ENCODE measurements around the gene SMIM5. TPM values are rescaled to one million over a fixed set of nuclear protein-coding genes. Genes with fewer than 3 reads are reported as not detected.

SMIM5 gene
- total RNA-seq, 2 experiments from 2014 or later: not detected

DNA sequence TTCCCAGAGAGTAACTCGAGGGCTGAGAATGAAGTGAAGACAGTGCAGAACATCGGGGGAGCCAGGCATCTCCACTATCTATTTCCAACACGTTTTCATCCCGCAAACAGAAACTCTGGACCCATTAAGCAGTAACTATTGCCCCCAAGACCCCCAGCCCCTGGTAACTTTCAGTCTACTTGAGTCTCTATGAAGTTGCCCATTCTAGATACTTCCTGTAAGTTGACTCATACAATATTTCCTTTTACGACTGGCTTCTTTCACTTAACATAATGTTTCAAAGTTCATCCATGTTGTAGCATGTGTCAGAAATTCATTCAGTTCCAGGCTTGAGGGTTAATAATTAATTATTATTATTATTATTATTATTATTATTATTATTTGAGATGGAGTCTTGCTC lies 26.1 kb upstream of the SMIM5 start:
- intact Hi-C loops (cut with micrococcal nuclease): no loop called here
- H3K27ac Mint-ChIP-seq: no peak overlapping the region
- ChIA-PET POLR2A (no interaction called here), CTCF (no interaction called here)
- H3K4me1 Mint-ChIP-seq (ENCODE audit: low read depth): peaks cover 5% of the 10 kb centered on the region
- H3K36me3 Mint-ChIP-seq: no peaks in the 10 kb centered on the region
- no peak overlapping the region for H3K4me3 Mint-ChIP-seq
- no peaks in the 10 kb centered on the region for H3K9me3 Mint-ChIP-seq
- no peak for DNase-seq
- no peaks in the 10 kb centered on the region for H3K27me3 Mint-ChIP-seq

DNA sequence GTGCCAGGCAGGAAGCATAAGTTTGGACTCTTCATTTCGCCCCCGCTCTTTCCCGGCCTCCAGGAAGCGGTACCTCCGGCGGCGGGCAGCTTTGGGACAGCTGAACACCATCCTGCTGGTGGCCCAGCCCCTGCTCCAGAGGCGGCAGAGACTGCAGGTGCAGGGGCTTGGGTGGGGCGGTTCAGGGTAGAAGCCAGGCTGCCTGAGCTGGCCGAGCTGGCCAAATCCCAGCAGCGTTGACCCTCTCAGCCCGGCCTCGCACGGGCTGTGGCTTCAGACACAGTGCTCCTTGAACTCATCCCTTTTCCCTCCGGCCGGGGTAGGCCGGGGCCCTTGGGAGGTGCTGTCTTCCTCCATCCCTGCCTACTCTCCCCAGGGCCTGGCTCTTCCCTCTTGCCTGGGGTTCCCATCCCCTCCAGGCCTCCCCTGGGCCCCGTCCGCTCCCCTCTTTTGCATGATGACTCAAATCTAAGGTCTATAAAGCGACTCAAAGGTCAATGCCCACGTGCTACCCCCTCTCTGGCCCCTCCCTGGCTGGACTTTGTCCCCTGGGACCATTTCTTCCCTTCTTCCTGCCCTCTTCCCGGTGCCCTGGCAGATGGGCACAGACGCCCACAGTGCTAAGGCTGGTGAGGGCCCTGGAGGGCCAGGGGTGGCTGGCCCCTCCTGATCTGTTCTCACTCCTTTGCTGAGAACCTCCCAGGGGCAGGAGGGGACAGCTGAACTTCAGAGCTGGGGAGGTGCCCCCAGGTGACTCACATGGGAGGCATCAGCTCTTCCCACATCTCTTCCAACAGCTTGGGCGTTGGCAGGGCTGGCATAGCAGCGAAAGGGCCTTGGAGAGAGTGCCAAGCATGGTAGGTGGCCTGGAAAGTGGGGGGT lies 22.9 kb upstream of the SMIM5 start:
- ChIA-PET POLR2A (no interaction called here), CTCF (interaction anchor here (1.0 to 2.2 kb wide), 5 partner anchors 9 to 137 kb away, joined by 3 to 13 read pairs (median 6); partner anchors contain the start of gene SMIM5)
- no peak overlapping the region for H3K27ac Mint-ChIP-seq
- H3K9me3 Mint-ChIP-seq: no peaks in the 10 kb centered on the region
- intact Hi-C loops (cut with micrococcal nuclease): no loop called here
- no peaks in the 10 kb centered on the region for H3K36me3 Mint-ChIP-seq
- no peaks in the 10 kb centered on the region for H3K27me3 Mint-ChIP-seq
- no peak overlapping the region for H3K4me3 Mint-ChIP-seq
- DNase-seq: no peak
- peaks cover 5% of the 10 kb centered on the region for H3K4me1 Mint-ChIP-seq (ENCODE audit: low read depth)

- peaks cover 2% of the 10 kb centered on the region for H3K4me1 Mint-ChIP-seq (ENCODE audit: low read depth)
- no peaks in the 10 kb centered on the region for H3K36me3 Mint-ChIP-seq
- DNase-seq: no peak
- no peak overlapping the region for H3K27ac Mint-ChIP-seq
- ChIA-PET CTCF (interaction anchor here (2.2 kb wide), 1 partner anchor 10 kb away, joined by 13 read pairs; no protein-coding TSS in a partner anchor), POLR2A (no interaction called here)
- H3K9me3 Mint-ChIP-seq: no peaks in the 10 kb centered on the region
- no peaks in the 10 kb centered on the region for H3K27me3 Mint-ChIP-seq
- intact Hi-C loops (cut with micrococcal nuclease): no loop called here
- H3K4me3 Mint-ChIP-seq: no peak overlapping the region
These were observed 21.3 kb upstream of the SMIM5 start for GRCh38 chr17:75611851-75612429.

- Mint-ChIP-seq H3K4me1 (ENCODE audit: low read depth) (no peaks in the 10 kb centered on the region), H3K4me3 (no peak overlapping the region), H3K9me3 (no peaks in the 10 kb centered on the region), H3K27me3 (no peaks in the 10 kb centered on the region), H3K36me3 (no peaks in the 10 kb centered on the region), H3K27ac (no peak overlapping the region)
- DNase-seq: no peak
- ChIA-PET CTCF (interaction anchor here (1.7 kb wide), 1 partner anchor 20 kb away, joined by 5 read pairs; the partner anchor contains the start of gene SMIM5), POLR2A (no interaction called here)
- intact Hi-C loops (cut with micrococcal nuclease): no loop called here
These were observed 20.2 kb upstream of the SMIM5 start for GRCh38 chr17:75612906-75613626.

- POLR2A ChIA-PET: no interaction called here
- Mint-ChIP-seq H3K4me1 (ENCODE audit: low read depth) (no peaks in the 10 kb centered on the region), H3K9me3 (no peaks in the 10 kb centered on the region), H3K27me3 (no peaks in the 10 kb centered on the region), H3K4me3 (no peak overlapping the region), H3K36me3 (no peaks in the 10 kb centered on the region), H3K27ac (no peak overlapping the region)
- DNase-seq: no peak
- CTCF ChIA-PET: interaction anchor here (1.7 kb wide), 1 partner anchor 19 kb away, joined by 5 read pairs; the partner anchor contains the start of gene SMIM5
- intact Hi-C loops (cut with micrococcal nuclease): no loop called here
These were observed 19.2 kb upstream of the SMIM5 start for GRCh38 chr17:75614006-75614405.

DNA sequence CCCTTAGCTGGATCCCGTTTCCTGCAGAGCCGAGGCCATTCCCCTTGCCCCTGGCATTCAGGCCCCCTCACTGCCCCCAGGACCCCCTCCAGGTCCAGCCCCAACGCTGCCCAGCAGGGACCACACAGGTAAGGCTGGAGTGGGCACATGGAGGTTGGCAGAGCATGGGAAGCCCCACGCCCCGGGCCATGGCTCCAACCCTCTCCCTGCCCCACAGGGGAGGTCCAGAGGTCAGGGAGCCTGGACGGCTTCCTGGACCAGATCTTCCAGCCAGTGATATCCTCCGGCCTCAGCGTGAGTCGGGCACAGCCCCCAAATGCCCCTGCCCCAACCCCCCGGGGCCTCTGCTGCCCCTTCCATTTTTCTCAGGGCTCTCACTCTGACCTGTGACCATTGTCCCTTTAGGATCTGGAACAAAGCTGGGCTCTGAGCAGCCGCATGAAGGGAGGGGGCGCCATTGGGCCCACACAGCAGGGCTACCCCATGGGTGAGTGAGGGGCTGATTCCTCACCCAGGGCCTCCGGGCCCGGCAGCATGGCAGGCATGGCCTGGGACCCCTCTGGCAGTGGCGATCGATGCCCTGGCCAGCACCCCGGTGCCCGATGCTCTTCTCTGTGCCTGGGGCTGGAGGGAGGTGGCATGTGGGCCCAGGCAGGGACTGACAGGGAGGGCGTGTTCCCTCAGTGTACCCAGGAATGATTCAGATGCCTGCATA lies 18.5 kb upstream of the SMIM5 start:
- Mint-ChIP-seq H3K27ac (no peak overlapping the region), H3K36me3 (no peaks in the 10 kb centered on the region), H3K4me3 (no peak overlapping the region), H3K27me3 (no peaks in the 10 kb centered on the region), H3K4me1 (ENCODE audit: low read depth) (no peaks in the 10 kb centered on the region), H3K9me3 (no peaks in the 10 kb centered on the region)
- DNase-seq: no peak
- intact Hi-C loops (cut with micrococcal nuclease): no loop called here
- ChIA-PET CTCF (no interaction called here), POLR2A (no interaction called here)

GRCh38 chr17:75615301-75615700 lies 17.9 kb upstream of the SMIM5 start:
- no peaks in the 10 kb centered on the region for H3K9me3 Mint-ChIP-seq
- POLR2A ChIA-PET: no interaction called here
- intact Hi-C loops (cut with micrococcal nuclease): no loop called here

GRCh38 chr17:75616521-75617122 lies 16.6 kb upstream of the SMIM5 start:
- intact Hi-C loops (cut with micrococcal nuclease): no loop called here
- Mint-ChIP-seq H3K9me3 (no peaks in the 10 kb centered on the region), H3K4me1 (ENCODE audit: low read depth) (no peaks in the 10 kb centered on the region), H3K36me3 (no peaks in the 10 kb centered on the region), H3K27ac (no peak overlapping the region), H3K27me3 (no peaks in the 10 kb centered on the region), H3K4me3 (no peak overlapping the region)
- ChIA-PET CTCF (interaction anchor here (1.0 to 2.1 kb wide), 4 partner anchors 9 to 131 kb away, joined by 4 to 11 read pairs (median 6); partner anchors contain the start of gene SMIM5), POLR2A (interaction anchor here (1.1 kb wide), 1 partner anchor 122 kb away, joined by 3 read pairs; no protein-coding TSS in a partner anchor)
- no peak for DNase-seq

More at GRCh38 chr17:75615301-75615700, 17.9 kb upstream of the SMIM5 start:
- no peaks in the 10 kb centered on the region for H3K36me3 Mint-ChIP-seq
- H3K27ac Mint-ChIP-seq: no peak overlapping the region
- CTCF ChIA-PET: no interaction called here
- no peaks in the 10 kb centered on the region for H3K27me3 Mint-ChIP-seq
- no peak overlapping the region for H3K4me3 Mint-ChIP-seq
- DNase-seq: no peak
- no peaks in the 10 kb centered on the region for H3K4me1 Mint-ChIP-seq (ENCODE audit: low read depth)

DNA sequence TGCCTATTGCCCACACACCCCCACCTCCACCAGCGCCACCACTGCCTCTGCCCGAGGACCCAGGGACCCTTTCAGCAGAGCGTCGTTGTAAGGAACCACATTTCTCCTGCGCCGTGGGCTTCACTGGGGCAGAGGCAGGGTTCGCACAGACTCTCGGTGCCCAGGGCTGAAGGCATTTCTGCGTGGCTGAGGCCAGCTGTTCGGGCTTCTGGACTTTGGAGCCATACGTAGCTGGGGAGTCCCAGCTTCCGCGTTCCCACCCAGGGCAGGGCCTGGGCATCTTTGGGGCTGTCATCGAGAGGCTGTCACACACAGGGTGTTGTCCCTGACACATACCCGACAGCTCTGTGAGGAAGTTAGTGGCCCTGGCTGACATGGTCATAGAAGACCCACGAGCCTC lies 16.0 kb upstream of the SMIM5 start:
- no peak overlapping the region for H3K27ac Mint-ChIP-seq
- CTCF ChIA-PET: interaction anchor here (1.0 to 2.1 kb wide), 4 partner anchors 9 to 130 kb away, joined by 4 to 11 read pairs (median 6); partner anchors contain the start of gene SMIM5

DNA sequence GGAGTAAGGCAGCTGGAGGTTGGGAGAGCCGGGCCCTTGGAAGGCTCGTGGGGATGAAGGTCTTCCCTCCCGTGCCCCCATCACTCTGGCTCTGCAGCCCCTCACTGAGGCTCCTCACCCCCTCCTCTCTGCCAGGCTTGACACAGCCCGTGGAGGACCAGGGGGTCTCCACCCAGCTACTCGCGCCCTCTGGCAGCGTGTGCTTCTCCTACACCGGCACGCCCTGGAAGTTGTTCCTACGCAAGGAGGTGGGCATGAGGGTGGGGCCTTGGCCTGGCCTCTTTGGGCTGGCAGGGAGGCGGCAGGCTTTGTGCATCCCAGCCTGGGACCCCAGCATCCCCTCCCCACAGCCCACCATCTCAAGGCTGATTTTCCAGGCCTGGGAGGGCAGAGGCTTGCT lies 15.6 kb upstream of the SMIM5 start:
- CTCF ChIA-PET: interaction anchor here (2.0 to 2.1 kb wide), 2 partner anchors 16 kb away, joined by 8 to 11 read pairs; partner anchors contain the start of gene SMIM5
- H3K4me1 Mint-ChIP-seq (ENCODE audit: low read depth): no peaks in the 10 kb centered on the region
- POLR2A ChIA-PET: interaction anchor here (0.5 kb wide), 1 partner anchor 393 kb away, joined by 4 read pairs; no protein-coding TSS in a partner anchor
- intact Hi-C loops (cut with micrococcal nuclease): no loop called here
- no peaks in the 10 kb centered on the region for H3K9me3 Mint-ChIP-seq
- H3K27ac Mint-ChIP-seq: no peak overlapping the region
- no peaks in the 10 kb centered on the region for H3K36me3 Mint-ChIP-seq
- no peak overlapping the region for H3K4me3 Mint-ChIP-seq
- DNase-seq: no peak
- H3K27me3 Mint-ChIP-seq: no peaks in the 10 kb centered on the region

More for the DNA sequence above, 16.0 kb upstream of the SMIM5 start:
- Mint-ChIP-seq H3K36me3 (no peaks in the 10 kb centered on the region), H3K4me1 (ENCODE audit: low read depth) (no peaks in the 10 kb centered on the region), H3K9me3 (no peaks in the 10 kb centered on the region), H3K27me3 (no peaks in the 10 kb centered on the region), H3K4me3 (no peak overlapping the region)
- DNase-seq: no peak
- intact Hi-C loops (cut with micrococcal nuclease): no loop called here
- POLR2A ChIA-PET: interaction anchor here (0.5 to 1.1 kb wide), 2 partner anchors 122 to 394 kb away, joined by 3 to 4 read pairs; no protein-coding TSS in a partner anchor
